Ovary (tissue), 9 donors: ENCODE data around the gene SBF2. TPM values are rescaled to one million over a fixed set of nuclear protein-coding genes. Genes with fewer than 3 reads are reported as not detected.

Experiments
- DNase-seq, 5 donors: peaks; one replicate each; pipeline ENCODE4 v3.0.0-alpha.2; 2019 to 2020
- H3K27ac ChIP-seq, 2 donors: fragments of 200-600 bp; one replicate each; pipeline versions ENCODE4 v1.5.1 to v1.8.0; 2019 to 2022
- H3K27me3 ChIP-seq: fragments of 200-600 bp; one replicate; pipeline ENCODE4 v1.8.0; 2022
- H3K36me3 ChIP-seq: fragments of 200-600 bp; sonication (generic); one replicate; pipeline ENCODE4 v1.5.1; 2019
- H3K4me1 ChIP-seq: one replicate; pipeline ENCODE4 v1.8.1; 2013; ENCODE audit warnings: mild to moderate bottlenecking, moderate library complexity; ENCODE audit not compliant: insufficient read depth
- H3K4me3 ChIP-seq: fragments of 200-600 bp; sonication (generic); one replicate; pipeline ENCODE4 v1.5.1; 2017
- H3K9me3 ChIP-seq, 2 donors: fragments of 200-600 bp in 1 of 2; sonication (generic) in 1 of 2; one replicate each; pipeline versions ENCODE4 v1.5.1 to v1.8.1; 2013 to 2019; ENCODE audit warnings: mild to moderate bottlenecking in 1 of 2, moderate library complexity in 1 of 2
- EP300 ChIP-seq: sonication (generic); formaldehyde crosslinking; IDR thresholded peaks from one replicate; pipeline ENCODE4 v1.6.1; 2017; ENCODE audit warnings: antibody characterized with exemption
- POLR2A ChIP-seq: fragments of 450-650 bp; IDR thresholded peaks from one replicate; pipeline ENCODE4 v1.6.1; 2017; ENCODE audit warnings: antibody characterized with exemption, mild to moderate bottlenecking, moderate library complexity
- WGBS, 3 donors: extraction: QIAGEN DNeasy Blood & Tissue Kit in 1 of 3; methylation state at CpG; one replicate each; pipeline versions ENCODE4 v1.1.5 to v1.1.7; 2013 to 2017; 5-methylcytosine and 5-hydroxymethylcytosine counted together
- intact Hi-C, 4 donors: fragments of 100-400 bp; cut with DNase I; formaldehyde crosslinking; loops; one replicate each; pipeline versions ENCODE4 v1.11.0 to v1.15.1; 2022 to 2023
- polyA plus RNA-seq, 2 donors: library from polyadenylated mRNA; stranded (reverse); fragments of 200-250 nt in 1 of 2; fragments of 350-450 nt in 1 of 2; fragmentation: Illumina TruSeq in 1 of 2; extraction: RNeasy Lipid Tissue Mini Kit (QIAGEN cat#74804) in 1 of 2; gene quantifications; one replicate each; pipeline ENCODE4 v1.2.3, GENCODE V29; 2013 to 2014
- total RNA-seq, 7 donors: library from RNA; depleted of rRNA in 2 of 7; stranded (reverse); fragments of >200 nt in 2 of 7; fragmentation: NEBNext Ultra II Directional in 3 of 7; extraction: Animal tissue kit (Norgen Biotek cat#: 25700) in 3 of 7; gene quantifications; one replicate each; pipeline versions ENCODE4 v1.1.0 to v1.2.4, GENCODE V29; 2016 to 2023
- TF ChIP-seq, protein P1 (sequence below), 3 donors: fragments of 450-650 bp in 2 of 3; fragments of 200-600 bp in 1 of 3; IDR thresholded peaks; one replicate each; pipeline versions ENCODE4 v1.5.1 to v1.8.0; 2016 to 2022; ENCODE audit warnings: antibody characterized with exemption in 3 of 3, mild to moderate bottlenecking in 1 of 3
- donor health status: DM: no; HTN: no; CAD: no; lungs with moderate emphysema.
- donor health status: DM: no; HTN: no; CAD: no.
- donor health status: Bipolar disorder and iron deficiency.
- donor health status: DM: yes; HTN: yes; CAD: no.
- donor health status: DM: no; HTN: no; CAD: no.
- donor health status: DM: yes; HTN: yes; CAD: no.

Gene SBF2
- total and polyA plus RNA-seq, 9 donors: 27.4 to 77.5 (median 50.8) TPM

DNA sequence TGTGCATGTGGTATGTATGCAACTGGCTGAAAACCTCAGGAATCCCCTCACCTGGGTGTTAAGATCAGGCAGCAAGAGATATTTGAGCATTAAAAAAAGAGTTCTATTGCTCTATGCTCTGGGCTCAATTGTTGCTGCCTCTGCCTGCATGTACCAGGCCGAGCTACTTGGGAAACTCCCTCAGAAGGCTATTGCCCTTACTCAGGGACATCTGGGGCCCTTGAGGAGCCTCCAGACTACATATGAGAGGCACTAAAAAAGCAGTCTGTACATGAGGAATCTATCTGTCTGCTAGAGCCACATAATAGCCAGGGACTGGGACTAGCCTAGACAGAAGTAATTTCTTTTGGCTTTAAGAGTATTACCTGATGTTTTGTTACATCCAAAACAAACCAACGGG lies 510.0 kb downstream of the SBF2 start:
- no peak overlapping the region for H3K27ac ChIP-seq
- TF ChIP-seq EP300 (no peak), POLR2A (no peak)
- TF ChIP-seq, protein P1, sequence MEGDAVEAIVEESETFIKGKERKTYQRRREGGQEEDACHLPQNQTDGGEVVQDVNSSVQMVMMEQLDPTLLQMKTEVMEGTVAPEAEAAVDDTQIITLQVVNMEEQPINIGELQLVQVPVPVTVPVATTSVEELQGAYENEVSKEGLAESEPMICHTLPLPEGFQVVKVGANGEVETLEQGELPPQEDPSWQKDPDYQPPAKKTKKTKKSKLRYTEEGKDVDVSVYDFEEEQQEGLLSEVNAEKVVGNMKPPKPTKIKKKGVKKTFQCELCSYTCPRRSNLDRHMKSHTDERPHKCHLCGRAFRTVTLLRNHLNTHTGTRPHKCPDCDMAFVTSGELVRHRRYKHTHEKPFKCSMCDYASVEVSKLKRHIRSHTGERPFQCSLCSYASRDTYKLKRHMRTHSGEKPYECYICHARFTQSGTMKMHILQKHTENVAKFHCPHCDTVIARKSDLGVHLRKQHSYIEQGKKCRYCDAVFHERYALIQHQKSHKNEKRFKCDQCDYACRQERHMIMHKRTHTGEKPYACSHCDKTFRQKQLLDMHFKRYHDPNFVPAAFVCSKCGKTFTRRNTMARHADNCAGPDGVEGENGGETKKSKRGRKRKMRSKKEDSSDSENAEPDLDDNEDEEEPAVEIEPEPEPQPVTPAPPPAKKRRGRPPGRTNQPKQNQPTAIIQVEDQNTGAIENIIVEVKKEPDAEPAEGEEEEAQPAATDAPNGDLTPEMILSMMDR (IDR thresholded peaks at IDR 0.05): no peak
- no peaks in the 10 kb centered on the region for H3K36me3 ChIP-seq
- DNase-seq: no peak
- intact Hi-C loops: no loop called here
- H3K4me3 ChIP-seq: no peak overlapping the region
- no peaks in the 10 kb centered on the region for H3K9me3 ChIP-seq
- no peaks in the 10 kb centered on the region for H3K4me1 ChIP-seq
- no peaks in the 10 kb centered on the region for H3K27me3 ChIP-seq
- WGBS, 3 donors: 74 to 84% (median 82%) methylated on average over 2 of the region's 2 CpGs

- no peaks in the 10 kb centered on the region for H3K9me3 ChIP-seq
- H3K4me3 ChIP-seq: no peak overlapping the region
- no peaks in the 10 kb centered on the region for H3K27me3 ChIP-seq
- H3K4me1 ChIP-seq: no peaks in the 10 kb centered on the region
- intact Hi-C loops: no loop called here
- no peak overlapping the region for H3K27ac ChIP-seq
- no peaks in the 10 kb centered on the region for H3K36me3 ChIP-seq
- TF ChIP-seq EP300 (no peak), POLR2A (no peak)
- TF ChIP-seq, protein P1 (IDR thresholded peaks at IDR 0.05): no peak
- no peak for DNase-seq
- WGBS, 3 donors: 97 to 99% (median 98%) methylated on average over 4 of the region's 4 CpGs
These were observed 513.1 kb downstream of the SBF2 start for GRCh38 chr11:9780929-9781328.

DNA sequence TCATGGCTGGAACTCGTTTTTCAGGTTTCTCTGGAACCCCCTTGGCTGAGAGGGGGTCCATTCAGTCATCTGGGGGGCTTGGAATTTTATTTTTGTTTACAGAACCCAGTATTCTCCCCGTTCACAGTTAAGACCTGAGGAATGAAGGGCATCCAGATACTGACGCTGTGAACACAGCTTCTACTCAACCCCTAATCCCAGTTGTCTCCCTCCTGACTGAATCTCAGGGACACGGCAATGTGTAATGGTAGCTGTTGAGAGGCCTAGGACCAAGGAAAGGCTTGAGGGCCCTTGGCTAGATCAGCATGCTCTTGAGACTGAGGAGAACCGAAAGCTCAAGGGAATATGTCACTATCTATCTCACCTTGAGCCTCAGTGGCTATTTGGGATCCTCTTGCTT lies 516.5 kb downstream of the SBF2 start:
- Histone ChIP-seq H3K27ac (no peak overlapping the region), H3K36me3 (no peaks in the 10 kb centered on the region), H3K4me1 (peaks cover 2% of the 10 kb centered on the region), H3K4me3 (no peak overlapping the region), H3K9me3 (no peaks in the 10 kb centered on the region), H3K27me3 (no peaks in the 10 kb centered on the region)
- 91 to 94% (median 93%) methylated on average over 5 of the region's 5 CpGs for WGBS, 3 donors
- TF ChIP-seq POLR2A (no peak), EP300 (no peak)
- TF ChIP-seq, protein P1 (IDR thresholded peaks at IDR 0.05): no peak
- no peak for DNase-seq
- intact Hi-C loops: loop anchor here in 1 of 4 donors (10.0 kb wide), 1 partner anchor 77 kb away; no protein-coding TSS in a partner anchor

DNA sequence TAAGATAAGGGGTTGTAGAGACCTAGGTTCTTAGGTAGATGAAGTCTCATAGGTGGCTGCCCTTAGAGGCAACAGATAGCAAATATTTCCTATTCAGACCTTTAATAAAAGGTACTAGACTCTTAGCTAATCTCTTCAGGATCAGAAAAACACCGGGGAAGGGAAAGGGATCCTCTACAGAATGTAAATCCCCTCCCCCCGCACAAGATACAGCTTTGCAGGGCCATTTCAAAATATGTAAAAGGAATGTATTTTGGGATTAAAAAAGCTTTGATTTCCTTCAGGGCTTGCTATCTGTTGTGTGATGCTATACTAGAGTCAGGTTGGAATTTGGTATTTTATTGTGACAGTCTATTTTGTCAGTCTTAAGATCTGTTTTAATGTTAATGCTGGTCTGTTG lies 517.0 kb downstream of the SBF2 start:
- TF ChIP-seq EP300: no peak
- no peak for TF ChIP-seq POLR2A
- TF ChIP-seq, protein P1 (IDR thresholded peaks at IDR 0.05): no peak
- H3K36me3 ChIP-seq: no peaks in the 10 kb centered on the region
- H3K9me3 ChIP-seq: no peaks in the 10 kb centered on the region
- intact Hi-C loops: loop anchor here in 1 of 4 donors (10.0 kb wide), 1 partner anchor 78 kb away; no protein-coding TSS in a partner anchor
- no peaks in the 10 kb centered on the region for H3K27me3 ChIP-seq
- H3K27ac ChIP-seq: no peak overlapping the region
- H3K4me3 ChIP-seq: no peak overlapping the region
- peaks cover 2% of the 10 kb centered on the region for H3K4me1 ChIP-seq
- 79 to 88% (median 83%) methylated on average over 2 of the region's 2 CpGs for WGBS, 3 donors
- no peak for DNase-seq
